ENCODE data around the gene PUM2.

DNA sequence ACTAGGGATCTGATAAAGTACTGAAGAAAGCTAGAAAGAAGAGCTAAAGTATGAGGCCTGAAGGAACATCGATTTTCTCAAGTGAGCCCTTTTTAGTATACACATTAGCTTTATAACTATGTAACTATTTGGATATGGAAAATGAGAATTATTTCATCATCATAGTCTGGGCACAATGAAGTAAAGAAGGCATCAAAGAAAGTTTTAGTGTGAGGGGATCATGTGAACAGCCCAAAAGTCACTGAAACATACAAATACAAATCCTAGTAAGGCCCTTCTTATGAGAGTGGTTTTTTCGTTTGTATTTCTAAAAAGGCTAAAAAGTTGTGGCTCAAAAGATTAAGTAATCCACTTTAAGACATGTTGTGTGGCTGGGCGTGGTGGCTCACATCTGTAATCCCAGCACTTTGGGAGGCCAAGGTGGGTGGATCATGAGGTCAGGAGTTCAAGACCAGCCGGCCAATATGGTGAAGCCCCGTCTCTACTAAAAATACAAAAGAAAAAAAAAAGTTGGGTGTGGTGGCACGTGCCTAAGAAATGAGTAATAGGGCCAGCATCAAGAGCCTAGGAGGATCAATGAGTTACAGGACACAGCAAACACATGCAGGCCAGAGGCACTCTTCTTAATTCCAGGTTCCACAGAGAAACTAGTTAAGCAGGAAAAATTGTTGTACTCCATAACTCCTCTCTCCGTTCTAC is 61.9 kb downstream of the PUM2 start:
- TF ChIP-seq, protein P1, sequence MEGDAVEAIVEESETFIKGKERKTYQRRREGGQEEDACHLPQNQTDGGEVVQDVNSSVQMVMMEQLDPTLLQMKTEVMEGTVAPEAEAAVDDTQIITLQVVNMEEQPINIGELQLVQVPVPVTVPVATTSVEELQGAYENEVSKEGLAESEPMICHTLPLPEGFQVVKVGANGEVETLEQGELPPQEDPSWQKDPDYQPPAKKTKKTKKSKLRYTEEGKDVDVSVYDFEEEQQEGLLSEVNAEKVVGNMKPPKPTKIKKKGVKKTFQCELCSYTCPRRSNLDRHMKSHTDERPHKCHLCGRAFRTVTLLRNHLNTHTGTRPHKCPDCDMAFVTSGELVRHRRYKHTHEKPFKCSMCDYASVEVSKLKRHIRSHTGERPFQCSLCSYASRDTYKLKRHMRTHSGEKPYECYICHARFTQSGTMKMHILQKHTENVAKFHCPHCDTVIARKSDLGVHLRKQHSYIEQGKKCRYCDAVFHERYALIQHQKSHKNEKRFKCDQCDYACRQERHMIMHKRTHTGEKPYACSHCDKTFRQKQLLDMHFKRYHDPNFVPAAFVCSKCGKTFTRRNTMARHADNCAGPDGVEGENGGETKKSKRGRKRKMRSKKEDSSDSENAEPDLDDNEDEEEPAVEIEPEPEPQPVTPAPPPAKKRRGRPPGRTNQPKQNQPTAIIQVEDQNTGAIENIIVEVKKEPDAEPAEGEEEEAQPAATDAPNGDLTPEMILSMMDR (conservative IDR thresholded peaks at IDR 0.05 in 1 of 2, IDR thresholded peaks at IDR 0.05 in 1 of 2; ENCODE audit: extremely low read depth in 1 of 2, insufficient read depth in 1 of 2, low read depth in 1 of 2, low read length in 2 of 2), result no peak
- no peak for TF ChIP-seq EZH2 (IDR thresholded peaks at IDR 0.05; ENCODE audit: borderline replicate concordance, low read length)
